ENCODE data around the gene TMEM208.

DNA sequence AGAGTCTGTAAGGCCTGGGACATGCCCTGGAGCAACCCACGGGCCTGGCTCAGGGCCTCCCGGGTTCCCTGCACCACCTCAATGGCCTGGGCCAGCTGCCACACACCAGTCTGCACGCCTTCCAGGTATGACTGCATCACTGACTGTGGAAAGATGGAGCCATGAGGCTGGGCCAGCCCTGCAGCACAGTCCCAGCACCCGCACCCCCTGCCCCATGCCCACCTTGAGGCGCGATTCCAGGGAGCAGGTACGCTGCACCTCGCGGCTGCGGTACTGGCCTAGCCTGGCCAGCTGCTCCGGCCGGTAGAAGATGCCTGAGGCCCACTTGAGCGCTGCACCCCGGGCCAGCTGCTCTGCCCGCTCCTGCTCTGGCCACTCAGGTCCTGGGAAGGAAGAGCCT, 38.1 kb upstream of the TMEM208 start:
- TF ChIP-seq, protein P1, sequence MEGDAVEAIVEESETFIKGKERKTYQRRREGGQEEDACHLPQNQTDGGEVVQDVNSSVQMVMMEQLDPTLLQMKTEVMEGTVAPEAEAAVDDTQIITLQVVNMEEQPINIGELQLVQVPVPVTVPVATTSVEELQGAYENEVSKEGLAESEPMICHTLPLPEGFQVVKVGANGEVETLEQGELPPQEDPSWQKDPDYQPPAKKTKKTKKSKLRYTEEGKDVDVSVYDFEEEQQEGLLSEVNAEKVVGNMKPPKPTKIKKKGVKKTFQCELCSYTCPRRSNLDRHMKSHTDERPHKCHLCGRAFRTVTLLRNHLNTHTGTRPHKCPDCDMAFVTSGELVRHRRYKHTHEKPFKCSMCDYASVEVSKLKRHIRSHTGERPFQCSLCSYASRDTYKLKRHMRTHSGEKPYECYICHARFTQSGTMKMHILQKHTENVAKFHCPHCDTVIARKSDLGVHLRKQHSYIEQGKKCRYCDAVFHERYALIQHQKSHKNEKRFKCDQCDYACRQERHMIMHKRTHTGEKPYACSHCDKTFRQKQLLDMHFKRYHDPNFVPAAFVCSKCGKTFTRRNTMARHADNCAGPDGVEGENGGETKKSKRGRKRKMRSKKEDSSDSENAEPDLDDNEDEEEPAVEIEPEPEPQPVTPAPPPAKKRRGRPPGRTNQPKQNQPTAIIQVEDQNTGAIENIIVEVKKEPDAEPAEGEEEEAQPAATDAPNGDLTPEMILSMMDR (IDR thresholded peaks at IDR 0.05) = no peak
- TF ChIP-seq POLR2A (IDR thresholded peaks at IDR 0.05) = no peak
